Endothelial cell of umbilical vein (primary cell): ENCODE data around the gene TOM1L2. TPM values are rescaled to one million over a fixed set of nuclear protein-coding genes. Genes with fewer than 3 reads are reported as not detected.

ENCODE experiments used
- BruUV-seq: library from RNA; stranded (reverse); fragments of 400-500 nt; replicated peaks from 2 replicates; lab custom pipeline; 2021; lab: Mats Ljungman, UMichigan
- CTCF ChIA-PET: fragments of 300-600, 350-600 bp; sonication (Branson Sonifier 250); formaldehyde crosslinking; loops from one replicate; lab custom pipeline; 2021; ENCODE audit warnings: antibody characterized with exemption, inconsistent platforms; lab: Charles Lee
- POLR2A ChIA-PET: fragments of 300-600, 350-600 bp; sonication (Branson Sonifier 250); formaldehyde crosslinking; loops from one replicate; lab custom pipeline; 2021; ENCODE audit warnings: antibody characterized with exemption, inconsistent platforms; lab: Charles Lee
- DNase-seq: peaks from one replicate; pipeline ENCODE4 v3.0.0-alpha.2; 2011; ENCODE audit warnings: low read depth, low spot score
- FAIRE-seq: peaks from 2 replicates; lab custom pipeline; 2011; peaks lifted over from hg19 to GRCh38; lab: Jason Lieb, UNC
- H2AFZ ChIP-seq: 2 replicates; pipeline ENCODE4 v1.6.0; 2012; ENCODE audit warnings: low read depth, low read length, control low read depth, inconsistent platforms
- H3K27ac ChIP-seq: 2 replicates; pipeline ENCODE4 v1.5.1; 2011; ENCODE audit warnings: low read depth, mild to moderate bottlenecking, control low read depth, low read length, moderate library complexity; ENCODE audit not compliant: insufficient read depth
- H3K27me3 ChIP-seq, 2 experiments: 2 replicates each; pipeline versions ENCODE4 v1.6.0 to v1.6.1; 2011; ENCODE audit warnings: low read length in 2 of 2, mixed read lengths in 1 of 2; ENCODE audit not compliant: control insufficient read depth in 2 of 2, insufficient read depth in 2 of 2
- H3K36me3 ChIP-seq, 2 experiments: 2 replicates in 1 of 2; 3 replicates in 1 of 2; pipeline ENCODE4 v1.5.1; 2011; ENCODE audit warnings: low read length in 2 of 2, mild to moderate bottlenecking in 1 of 2, moderate library complexity in 1 of 2; ENCODE audit not compliant: control insufficient read depth in 2 of 2, insufficient read depth in 2 of 2; ENCODE audit errors: extremely low read depth in 1 of 2
- H3K4me1 ChIP-seq: 3 replicates; pipeline ENCODE4 v1.5.1; 2011; ENCODE audit warnings: mild to moderate bottlenecking, low read length; ENCODE audit not compliant: control insufficient read depth, insufficient read depth; ENCODE audit errors: extremely low read depth
- H3K4me2 ChIP-seq: 2 replicates; pipeline ENCODE4 v1.6.1; 2011; ENCODE audit warnings: low read length, control low read depth, mixed read lengths; ENCODE audit not compliant: insufficient read depth
- H3K4me3 ChIP-seq, 3 experiments: fragments of 200-600 bp in 1 of 3; sonication (generic), shearing (Covaris generic) in 1 of 3; replicated peaks in 1 of 3; 2 replicates each; pipeline ENCODE4 v1.5.1; 2011 to 2016; ENCODE audit warnings: control low read depth in 3 of 3, low read length in 3 of 3, mild to moderate bottlenecking in 2 of 3, inconsistent platforms in 1 of 3, low read depth in 1 of 3, moderate library complexity in 1 of 3; ENCODE audit not compliant: insufficient read depth in 1 of 3
- H3K79me2 ChIP-seq: 2 replicates; pipeline ENCODE4 v1.6.0; 2012; ENCODE audit warnings: low read length, inconsistent platforms; ENCODE audit not compliant: control insufficient read depth, insufficient read depth
- H3K9ac ChIP-seq: replicated peaks from 2 replicates; pipeline ENCODE3; 2011; ENCODE audit warnings: low read length, control low read depth; ENCODE audit not compliant: insufficient read depth; ENCODE audit errors: extremely low read depth
- H3K9me1 ChIP-seq: replicated peaks from 3 replicates; pipeline ENCODE4 v1.6.0; 2011; ENCODE audit warnings: mild to moderate bottlenecking, low read length; ENCODE audit not compliant: control insufficient read depth, insufficient read depth; ENCODE audit errors: extremely low read depth
- H3K9me3 ChIP-seq: replicated peaks from 2 replicates; pipeline ENCODE4 v1.5.1; 2012; ENCODE audit warnings: low read length, inconsistent platforms; ENCODE audit not compliant: control insufficient read depth, insufficient read depth
- H4K20me1 ChIP-seq: replicated peaks from 2 replicates; pipeline ENCODE3; 2011; ENCODE audit warnings: mild to moderate bottlenecking, low read length; ENCODE audit not compliant: control insufficient read depth, insufficient read depth; ENCODE audit errors: extremely low read depth
- CTCF ChIP-seq, 2 donors: IDR thresholded peaks; 1 replicate in 1 of 2; 2 replicates in 1 of 2; pipeline ENCODE4 v1.5.1; 2011; ENCODE audit warnings: low read length in 2 of 2, mild to moderate bottlenecking in 2 of 2, moderate library complexity in 2 of 2, control low read depth in 1 of 2, inconsistent platforms in 1 of 2, low read depth in 1 of 2; ENCODE audit not compliant: insufficient read depth in 1 of 2; ENCODE audit errors: extremely low read depth in 1 of 2
- JUN ChIP-seq: IDR thresholded peaks from 2 replicates; pipeline ENCODE4 v1.6.1; 2011; ENCODE audit warnings: borderline replicate concordance, low read depth; ENCODE audit not compliant: insufficient read length, insufficient read depth
- POLR2AphosphoS5 ChIP-seq: IDR thresholded peaks from 2 replicates; pipeline ENCODE4 v1.6.1; 2012; ENCODE audit warnings: low read depth, mild to moderate bottlenecking, control low read depth, low read length, moderate library complexity; ENCODE audit not compliant: insufficient read depth
- dilution Hi-C: fragments of 300-500 bp; cut with MboI; formaldehyde crosslinking; loops from one replicate; pipeline ENCODE4 v1.15.0; 2019; ENCODE audit warnings: low sequenced_read_pairs; ENCODE audit not compliant: extremely low pct_ligation_motif_present
- intact Hi-C: fragments of 100-400 bp; cut with micrococcal nuclease; formaldehyde crosslinking; loops from one replicate; pipeline ENCODE4 v1.10.0; 2022
- polyA plus RNA-seq, 4 experiments: library from polyadenylated mRNA; depleted of rRNA in 3 of 4; stranded (reverse) in 3 of 4; unstranded in 1 of 4; fragments of >200 nt; gene quantifications; 2 replicates each; pipeline versions ENCODE4 v1.2.1 to v1.2.3, GENCODE V29; 2011 to 2012; ENCODE audit warnings: missing spikeins in 1 of 4
- total RNA-seq: library from RNA; stranded (reverse); gene quantifications from 2 replicates; pipeline ENCODE4 v1.2.3, GENCODE V29; 2021

Gene TOM1L2
- total and polyA plus RNA-seq, 2 donors (not counting 3 experiments of a cell fraction or from before 2014, with no cell fraction given), result 31.7 to 37.6 TPM

GRCh38 chr17:17836818-17837379, 135.3 kb downstream of the TOM1L2 start, which contains the start of gene SREBF1:
Gene SREBF1 (minus strand): TSS chr17:17836986. CDS start chr17:17836817, 169 bp downstream.
- CTCF ChIA-PET, result interaction anchor here (0.9 to 3.1 kb wide), 12 partner anchors 9 to 154 kb away, joined by 3 to 18 read pairs (median 5); partner anchors contain the start of genes DRC3 and TOM1L2
- no peaks in the 10 kb centered on the region for H3K36me3 ChIP-seq
- DNase-seq, result peak; percentile 63
- peak within 1 kb of the TSS; percentile 54 to 89 (median 57) for H3K4me3 ChIP-seq
- TSS peak; percentile 39 for BruUV-seq
- no peaks in the 10 kb centered on the region for H3K9me3 ChIP-seq
- peak within 1 kb of the TSS; percentile 95 for H3K27ac ChIP-seq
- POLR2A ChIA-PET, result interaction anchor here (1.5 kb wide), 1 partner anchor 11 kb away, joined by 3 read pairs; no protein-coding TSS in a partner anchor
- H4K20me1 ChIP-seq, result no peaks in the 10 kb centered on the region
- H3K4me2 ChIP-seq, result peak within 1 kb of the TSS; percentile 87
- peak within 1 kb of the TSS; percentile 39 for H2AFZ ChIP-seq
- peaks cover 56% of the 10 kb centered on the region for H3K4me1 ChIP-seq
- FAIRE-seq, result peak; percentile 80
- H3K9ac ChIP-seq, result peak within 1 kb of the TSS; percentile 93
- dilution Hi-C loops, result no loop called here
- H3K27me3 ChIP-seq, result no peaks in the 10 kb centered on the region
- TF ChIP-seq CTCF (IDR thresholded peaks at IDR 0.05; ENCODE audit: extremely low read depth in 1 of 2, insufficient read depth in 1 of 2, low read depth in 1 of 2, low read length in 2 of 2) (no peak), JUN (no peak), POLR2AphosphoS5 (peak; percentile 2)
- intact Hi-C loops, result loop anchor here (1.0 kb wide), 2 partner anchors 14 to 27 kb away; no protein-coding TSS in a partner anchor
- peaks cover 36% of the 10 kb centered on the region for H3K79me2 ChIP-seq
- H3K9me1 ChIP-seq, result no peaks in the 10 kb centered on the region
